HG03095 (cell line): ENCODE measurements around the gene CYP2D6.
"Not testable (repeated sequence)": the region's sequence is repeated elsewhere in the genome, so short reads cannot be mapped to it uniquely, and the experiment has no call there.

Source experiments
- ATAC-seq: cut with Tn5 transposase; IDR thresholded peaks from one replicate; pipeline ENCODE4 v1.9.1; 2021; ENCODE audit warnings: moderate library complexity; ENCODE audit not compliant: unreplicated experiment

The CYP2D6 gene

GRCh38 chr22:42158456-42159132 lies 28.0 kb upstream of the CYP2D6 start:
- ATAC-seq, result no peak

GRCh38 chr22:42156598-42156997 lies 26.0 kb upstream of the CYP2D6 start:
- ATAC-seq, result no peak

GRCh38 chr22:42156121-42156520 lies 25.5 kb upstream of the CYP2D6 start:
- ATAC-seq, result no peak

GRCh38 chr22:42155053-42155543 lies 24.5 kb upstream of the CYP2D6 start:
- ATAC-seq, result no peak

GRCh38 chr22:42154293-42155052 lies 23.9 kb upstream of the CYP2D6 start:
- no peak for ATAC-seq

GRCh38 chr22:42152661-42153270 lies 22.2 kb upstream of the CYP2D6 start:
- no peak for ATAC-seq

- ATAC-seq, result no peak
These were observed 21.5 kb upstream of the CYP2D6 start for GRCh38 chr22:42151924-42152635.

GRCh38 chr22:42150727-42151590 lies 20.3 kb upstream of the CYP2D6 start:
- no peak for ATAC-seq

GRCh38 chr22:42149798-42150197 lies 19.2 kb upstream of the CYP2D6 start:
- not testable (repeated sequence) for ATAC-seq

GRCh38 chr22:42145175-42145574 lies 14.6 kb upstream of the CYP2D6 start:
- no peak for ATAC-seq

GRCh38 chr22:42143859-42144822 lies 13.5 kb upstream of the CYP2D6 start:
- not testable (repeated sequence) for ATAC-seq

GRCh38 chr22:42142771-42143461 lies 12.3 kb upstream of the CYP2D6 start:
- ATAC-seq, result no peak

GRCh38 chr22:42141307-42142057 lies 10.9 kb upstream of the CYP2D6 start:
- ATAC-seq, result not testable (repeated sequence)

- ATAC-seq, result not testable (repeated sequence)
These were observed 9.5 kb upstream of the CYP2D6 start for GRCh38 chr22:42140153-42140552.

- not testable (repeated sequence) for ATAC-seq
These were observed 8.9 kb upstream of the CYP2D6 start for GRCh38 chr22:42139508-42139907.

- ATAC-seq, result no peak
These were observed 8.4 kb upstream of the CYP2D6 start for GRCh38 chr22:42138972-42139371.

GRCh38 chr22:42138122-42138770 lies 7.6 kb upstream of the CYP2D6 start:
- no peak for ATAC-seq
